ENCODE data around the gene HTR1E. TPM values are rescaled to one million over a fixed set of nuclear protein-coding genes. Genes with fewer than 3 reads are reported as not detected.

Gene HTR1E
- total and polyA plus RNA-seq, 2 of the 8 experiments (the other 6 are each of a cell fraction or from before 2014, with no cell fraction given), result 0.09 TPM; not detected in 1

DNA sequence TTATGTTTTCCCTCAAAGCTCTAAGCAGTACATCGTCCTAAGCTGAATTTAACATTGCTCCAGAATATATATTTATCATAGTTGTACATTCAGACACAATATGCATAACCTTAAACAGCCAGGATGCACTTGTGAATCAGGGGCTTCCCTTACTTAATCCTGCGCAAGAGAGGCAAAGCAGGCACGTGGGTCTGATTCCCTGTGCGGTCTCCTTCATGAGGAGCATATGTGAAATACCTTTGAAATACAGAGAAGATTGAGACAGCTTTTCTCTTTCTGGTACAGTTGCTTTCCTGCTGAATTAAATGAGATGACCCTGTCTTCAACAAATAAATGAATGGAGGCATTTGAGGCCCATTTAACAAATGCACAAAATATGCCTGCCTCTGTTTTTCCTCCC is 1.5 kb downstream of the HTR1E start:
- H2BK5ac ChIP-seq (ENCODE audit: low read depth, low read length), result no peak overlapping the region
- no peaks in the 10 kb centered on the region for H3K79me2 ChIP-seq (ENCODE audit: control insufficient read depth in 1 of 2, insufficient read depth in 2 of 2, low read length in 2 of 2)
- H3K4ac ChIP-seq (replicated peaks; ENCODE audit: insufficient read length, low read depth, low read length), result no peak overlapping the region
- no peak overlapping the region for H3K23ac ChIP-seq (ENCODE audit: insufficient read length)
- H3K23me2 ChIP-seq (ENCODE audit: low read depth, low read length), result peaks cover 12% of the 10 kb centered on the region
- DNase-seq (ENCODE audit: low read depth in 1 of 2, low spot score in 2 of 2), result no peak
- no peak overlapping the region for H2BK120ac ChIP-seq (replicated peaks; ENCODE audit: low read depth, low read length)
- WGBS, 2 experiments (ENCODE audit: extremely low coverage in 1 of 2, insufficient coverage in 1 of 2, insufficient read length in 1 of 2, insufficient replicate concordance in 2 of 2, low coverage in 1 of 2, low lambda C conversion rate in 2 of 2, missing lambda C conversion rate in 1 of 2), result 78% methylated on average over 4 of the region's 4 CpGs; no CpG with 5 or more reads in 1 of the 2 experiments
- H3K27ac ChIP-seq (ENCODE audit: low read depth, low read length), result no peak overlapping the region
- no peak for FAIRE-seq
- H2BK15ac ChIP-seq (ENCODE audit: low read length), result no peak overlapping the region
- H3K4me2 ChIP-seq (ENCODE audit: insufficient read depth in 1 of 2, low read depth in 2 of 2, low read length in 2 of 2), result no peak overlapping the region
- no peaks in the 10 kb centered on the region for H3K79me1 ChIP-seq (ENCODE audit: low read depth, low read length)
- H4K8ac ChIP-seq (ENCODE audit: extremely low read depth, insufficient read depth, low read length), result no peak overlapping the region
- no peak overlapping the region for H3K9ac ChIP-seq (replicated peaks in 1 of 4; ENCODE audit: extremely low read depth in 1 of 4, low read depth in 3 of 4, low read length in 3 of 4)
- H3K14ac ChIP-seq (ENCODE audit: insufficient read length), result no peak overlapping the region
- H4K20me1 ChIP-seq (replicated peaks in 1 of 2; ENCODE audit: control insufficient read depth in 1 of 2, insufficient read depth in 2 of 2, low read length in 2 of 2), result no peaks in the 10 kb centered on the region
- no peak overlapping the region for H2AFZ ChIP-seq (ENCODE audit: low read length)
- H3K4me3 ChIP-seq (ENCODE audit: extremely low read depth in 1 of 4, insufficient read depth in 2 of 4, low read depth in 3 of 4, low read length in 4 of 4), result no peak overlapping the region
- no peak overlapping the region for H4K91ac ChIP-seq (replicated peaks; ENCODE audit: insufficient read length, low read length)
- no peaks in the 10 kb centered on the region for H3K36me3 ChIP-seq (ENCODE audit: control insufficient read depth in 2 of 4, insufficient read depth in 4 of 4, low read length in 3 of 4)
- H4K5ac ChIP-seq (ENCODE audit: insufficient read length, low read depth, low read length), result no peak overlapping the region
- no peak for TF ChIP-seq SIX5 (IDR thresholded peaks at IDR 0.05; ENCODE audit: low read depth, low read length)
- no peak for TF ChIP-seq TEAD4 (IDR thresholded peaks at IDR 0.05; ENCODE audit: low read depth, low read length)
- no peak for TF ChIP-seq TAF1 (IDR thresholded peaks at IDR 0.05; ENCODE audit: low read depth, low read length)
- no peak for TF ChIP-seq NANOG (IDR thresholded peaks at IDR 0.05; ENCODE audit: insufficient read depth, low read depth, low read length, poor library complexity, severe bottlenecking)
- no peak for TF ChIP-seq CEBPB (IDR thresholded peaks at IDR 0.05; ENCODE audit: low read depth, low read length)
- TF ChIP-seq SIRT6 (IDR thresholded peaks at IDR 0.05; ENCODE audit: low read length), result no peak
- TF ChIP-seq BACH1 (IDR thresholded peaks at IDR 0.05; ENCODE audit: low read length), result no peak
- no peak for TF ChIP-seq HDAC6 (IDR thresholded peaks at IDR 0.05; ENCODE audit: low read depth, low read length)
- no peak for TF ChIP-seq FOSL1 (IDR thresholded peaks at IDR 0.05; ENCODE audit: insufficient read depth, low read depth, low read length)
- TF ChIP-seq CREB1 (IDR thresholded peaks at IDR 0.05), result no peak
- no peak for TF ChIP-seq ZNF274 (IDR thresholded peaks at IDR 0.05; ENCODE audit: borderline replicate concordance, extremely low read depth, low read length)
- no peak for TF ChIP-seq GTF2F1 (IDR thresholded peaks at IDR 0.05; ENCODE audit: borderline replicate concordance, low read depth, low read length)
- no peak for TF ChIP-seq RAD21 (IDR thresholded peaks at IDR 0.05 in 1 of 2, conservative IDR thresholded peaks at IDR 0.05 in 1 of 2; ENCODE audit: low read depth in 2 of 2, low read length in 2 of 2)
- TF ChIP-seq EGR1 (IDR thresholded peaks at IDR 0.05; ENCODE audit: borderline replicate concordance, low read depth, low read length), result no peak
- TF ChIP-seq MAFK (IDR thresholded peaks at IDR 0.05; ENCODE audit: low read depth, low read length), result no peak
- TF ChIP-seq CTBP2 (IDR thresholded peaks at IDR 0.05; ENCODE audit: borderline replicate concordance, insufficient read depth, insufficient read length, low read length), result no peak
- peaks cover 4 to 18% (median 17%) of the 10 kb centered on the region in 4 experiments for H3K27me3 ChIP-seq (replicated peaks in 1 of 4; ENCODE audit: control insufficient read depth in 3 of 4, extremely low read depth in 1 of 4, insufficient read depth in 3 of 4, low read length in 3 of 4)
- H3K56ac ChIP-seq (replicated peaks; ENCODE audit: insufficient read length, low read depth, low read length), result no peak overlapping the region
- peaks cover 0 to 6% (median 2%) of the 10 kb centered on the region in 4 experiments; a peak in 6 of 7 replicates for H3K4me1 ChIP-seq (replicated peaks in 1 of 4; ENCODE audit: control insufficient read depth in 3 of 4, insufficient read depth in 4 of 4, low read length in 3 of 4)
- H2BK20ac ChIP-seq (ENCODE audit: low read length), result no peak overlapping the region
- no peak overlapping the region for H3K18ac ChIP-seq (ENCODE audit: extremely low read depth, low read length)
- H2AK5ac ChIP-seq (ENCODE audit: low read depth, low read length), result no peak overlapping the region
- ChIA-PET CTCF (ENCODE audit: partially characterized antibody) (interaction anchor here (0.9 to 4.1 kb wide), 5 partner anchors 21 to 103 kb away, joined by 3 to 43 read pairs (median 3); no protein-coding TSS in a partner anchor), POLR2A (ENCODE audit: partially characterized antibody) (no interaction called here)
- H2BK12ac ChIP-seq (ENCODE audit: low read depth, low read length), result no peak overlapping the region
- no peaks in the 10 kb centered on the region for H3K9me3 ChIP-seq (ENCODE audit: insufficient read depth in 2 of 2, low read depth in 1 of 2, low read length in 1 of 2)
